Prostate gland (tissue), 2 donors: ENCODE results near the gene RPS15.

Source experiments
- POLR2A ChIP-seq: fragments of 450-650 bp; IDR thresholded peaks from one replicate; pipeline ENCODE4 v1.6.1; 2016; ENCODE audit warnings: antibody characterized with exemption, mild to moderate bottlenecking
- POLR2AphosphoS5 ChIP-seq: sonication (generic); formaldehyde crosslinking; IDR thresholded peaks from one replicate; pipeline ENCODE4 v1.6.1; 2017; ENCODE audit warnings: antibody characterized with exemption
- TF ChIP-seq, protein P1 (sequence below), 4 experiments: fragments of 200-600 bp in 2 of 4; fragments of 450-650 bp in 2 of 4; sonication (generic) in 2 of 4; IDR thresholded peaks; 1 replicate in 3 of 4; 2 replicates in 1 of 4; pipeline ENCODE4 v1.5.1; 2016 to 2019; ENCODE audit warnings: antibody characterized with exemption in 4 of 4, mild to moderate bottlenecking in 2 of 4, moderate library complexity in 2 of 4

DNA sequence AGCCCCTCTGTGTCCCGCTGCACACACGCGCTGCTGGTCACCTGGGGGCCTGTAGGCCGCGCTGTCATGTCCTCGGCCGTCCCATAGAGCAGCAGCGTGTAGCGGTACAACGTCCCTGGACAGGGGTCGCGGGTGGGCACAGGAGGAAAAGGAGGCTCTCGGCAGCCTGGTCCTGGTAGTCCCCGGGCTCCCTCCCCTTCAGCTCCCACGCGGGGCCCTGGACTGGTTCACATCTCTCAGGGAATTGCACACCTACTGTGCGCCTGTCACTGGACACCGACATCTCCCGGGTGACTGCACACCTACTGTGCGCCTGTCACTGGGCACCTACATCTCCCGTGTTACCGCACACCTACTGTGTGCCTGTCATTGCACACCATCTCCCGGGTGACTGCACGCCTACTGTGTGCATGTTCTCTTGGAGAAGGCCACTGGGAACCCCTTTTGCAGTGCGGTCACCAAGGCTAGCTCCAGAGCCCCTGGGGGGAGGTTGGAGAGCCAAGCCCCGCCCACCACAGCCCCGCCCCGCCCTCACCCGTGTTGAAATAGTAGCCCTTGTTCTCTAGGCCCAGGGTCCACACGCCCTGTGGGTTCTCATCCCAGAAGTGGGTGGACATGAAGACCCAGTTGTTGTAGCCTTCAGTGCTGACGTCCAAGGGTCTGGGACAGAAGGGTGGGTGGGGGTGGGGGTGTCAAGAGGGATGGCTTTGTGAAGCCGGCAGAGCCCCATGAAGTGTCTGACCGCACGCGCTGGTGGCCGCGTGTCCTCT, 44.4 kb downstream of the RPS15 start:
- no peak for TF ChIP-seq POLR2A
- TF ChIP-seq, protein P1, sequence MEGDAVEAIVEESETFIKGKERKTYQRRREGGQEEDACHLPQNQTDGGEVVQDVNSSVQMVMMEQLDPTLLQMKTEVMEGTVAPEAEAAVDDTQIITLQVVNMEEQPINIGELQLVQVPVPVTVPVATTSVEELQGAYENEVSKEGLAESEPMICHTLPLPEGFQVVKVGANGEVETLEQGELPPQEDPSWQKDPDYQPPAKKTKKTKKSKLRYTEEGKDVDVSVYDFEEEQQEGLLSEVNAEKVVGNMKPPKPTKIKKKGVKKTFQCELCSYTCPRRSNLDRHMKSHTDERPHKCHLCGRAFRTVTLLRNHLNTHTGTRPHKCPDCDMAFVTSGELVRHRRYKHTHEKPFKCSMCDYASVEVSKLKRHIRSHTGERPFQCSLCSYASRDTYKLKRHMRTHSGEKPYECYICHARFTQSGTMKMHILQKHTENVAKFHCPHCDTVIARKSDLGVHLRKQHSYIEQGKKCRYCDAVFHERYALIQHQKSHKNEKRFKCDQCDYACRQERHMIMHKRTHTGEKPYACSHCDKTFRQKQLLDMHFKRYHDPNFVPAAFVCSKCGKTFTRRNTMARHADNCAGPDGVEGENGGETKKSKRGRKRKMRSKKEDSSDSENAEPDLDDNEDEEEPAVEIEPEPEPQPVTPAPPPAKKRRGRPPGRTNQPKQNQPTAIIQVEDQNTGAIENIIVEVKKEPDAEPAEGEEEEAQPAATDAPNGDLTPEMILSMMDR (IDR thresholded peaks at IDR 0.05), result no peak
- no peak for TF ChIP-seq POLR2AphosphoS5
